Liver (tissue), 3 donors: ENCODE data around the gene C16orf74.

ENCODE experiments used
- CTCF ChIP-seq: fragments of 150-350 bp; IDR thresholded peaks from 2 replicates; pipeline ENCODE4 v1.5.1; 2017; ENCODE audit warnings: improper control_type of control experiment, low read depth, low read length; ENCODE audit not compliant: missing input control
- EGR1 ChIP-seq, 2 donors: IDR thresholded peaks; 2 replicates each; pipeline ENCODE4 v1.6.1; 2016 to 2018; ENCODE audit warnings: antibody characterized with exemption in 2 of 2, low read depth in 2 of 2
- JUND ChIP-seq, 2 donors: IDR thresholded peaks; 2 replicates each; pipeline ENCODE4 v1.6.1; 2016; ENCODE audit warnings: antibody characterized with exemption in 2 of 2
- MAX ChIP-seq: IDR thresholded peaks from 2 replicates; pipeline ENCODE4 v1.6.1; 2016; ENCODE audit warnings: antibody characterized with exemption
- REST ChIP-seq: IDR thresholded peaks from 2 replicates; pipeline ENCODE4 v1.6.1; 2016; ENCODE audit warnings: antibody characterized with exemption, mild to moderate bottlenecking
- YY1 ChIP-seq: IDR thresholded peaks from 2 replicates; pipeline ENCODE4 v1.6.1; 2016; ENCODE audit warnings: antibody characterized with exemption, mild to moderate bottlenecking
- TF ChIP-seq, protein P1 (sequence below): IDR thresholded peaks from 2 replicates; pipeline ENCODE4 v1.6.1; 2016; ENCODE audit warnings: antibody characterized with exemption
- donor health status: healthy.
- donor health status: healthy.

- TF ChIP-seq CTCF (no peak), YY1 (no peak), EGR1 (IDR thresholded peaks at IDR 0.05; ENCODE audit: low read depth in 2 of 2) (no peak), MAX (no peak), REST (no peak), JUND (IDR thresholded peaks at IDR 0.05) (no peak)
- TF ChIP-seq, protein P1, sequence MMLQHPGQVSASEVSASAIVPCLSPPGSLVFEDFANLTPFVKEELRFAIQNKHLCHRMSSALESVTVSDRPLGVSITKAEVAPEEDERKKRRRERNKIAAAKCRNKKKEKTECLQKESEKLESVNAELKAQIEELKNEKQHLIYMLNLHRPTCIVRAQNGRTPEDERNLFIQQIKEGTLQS: no peak
Observed at GRCh38 chr16:85722128-85722893, 28.6 kb downstream of the C16orf74 start.
